ENCODE results near the gene AMIGO3. TPM values are rescaled to one million over a fixed set of nuclear protein-coding genes. Genes with fewer than 3 reads are reported as not detected.

Gene AMIGO3
- total RNA-seq, 1 experiment from 2014 or later = 1.0 TPM

- POLR2A ChIA-PET (ENCODE audit: unreplicated experiment) = no interaction called here
- no TSS peak for BruUV-seq (replicated peaks)
Observed at GRCh38 chr3:49707113-49707480, 12.4 kb downstream of the AMIGO3 start.

GRCh38 chr3:49706456-49707112 lies 12.9 kb downstream of the AMIGO3 start:
- Histone ChIP-seq H4K20me1 (ENCODE audit: insufficient read depth) (no peaks in the 10 kb centered on the region), H3K9me2 (ENCODE audit: insufficient read depth) (no peaks in the 10 kb centered on the region), H3F3A (ENCODE audit: insufficient read depth, low read depth) (peaks cover 8% of the 10 kb centered on the region; the same call in 1 of the 2 replicates), H3K27me3 (ENCODE audit: insufficient read depth, low read depth) (no peaks in the 10 kb centered on the region), H3K36me3 (ENCODE audit: low read depth) (no peaks in the 10 kb centered on the region), H2AFZ (no peak overlapping the region), H3K4me1 (replicated peaks; ENCODE audit: insufficient read depth) (no peaks in the 10 kb centered on the region), H3K9me3 (ENCODE audit: insufficient read depth, low read depth) (no peaks in the 10 kb centered on the region), H3K79me2 (ENCODE audit: low read depth) (no peaks in the 10 kb centered on the region), H3K4me2 (no peak overlapping the region), H3K27ac (no peak overlapping the region), H3K4me3 (no peak overlapping the region)
- POLR2A ChIA-PET (ENCODE audit: unreplicated experiment) = interaction anchor here (0.6 kb wide), 1 partner anchor 126 kb away, joined by 4 read pairs; no protein-coding TSS in a partner anchor
- DNase-seq = no peak
- intact Hi-C loops (cut with micrococcal nuclease; ENCODE audit: unreplicated experiment) = loop anchor here (10.0 kb wide), 1 partner anchor 478 kb away; no protein-coding TSS in a partner anchor
- BruUV-seq (replicated peaks) = no TSS peak
- CTCF ChIA-PET = no interaction called here
- TF ChIP-seq CTCF (conservative IDR thresholded peaks at IDR 0.05) = no peak
- TF ChIP-seq EZH2 (IDR thresholded peaks at IDR 0.05; ENCODE audit: low read depth) = no peak

More at GRCh38 chr3:49707113-49707480, 12.4 kb downstream of the AMIGO3 start:
- no peak for DNase-seq
- H3K4me1 ChIP-seq (replicated peaks; ENCODE audit: insufficient read depth) = no peaks in the 10 kb centered on the region
- no peak for TF ChIP-seq CTCF (conservative IDR thresholded peaks at IDR 0.05)
- no peak for TF ChIP-seq EZH2 (IDR thresholded peaks at IDR 0.05; ENCODE audit: low read depth)
- no peaks in the 10 kb centered on the region for H3K9me2 ChIP-seq (ENCODE audit: insufficient read depth)
- H3F3A ChIP-seq (ENCODE audit: insufficient read depth, low read depth) = peaks cover 8% of the 10 kb centered on the region; the same call in 1 of the 2 replicates
- no peak overlapping the region for H3K27ac ChIP-seq
- H3K36me3 ChIP-seq (ENCODE audit: low read depth) = no peaks in the 10 kb centered on the region
- no peak overlapping the region for H3K4me2 ChIP-seq
- no peak overlapping the region for H2AFZ ChIP-seq
- intact Hi-C loops (cut with micrococcal nuclease; ENCODE audit: unreplicated experiment) = loop anchor here (10.0 kb wide), 1 partner anchor 478 kb away; no protein-coding TSS in a partner anchor
- H4K20me1 ChIP-seq (ENCODE audit: insufficient read depth) = no peaks in the 10 kb centered on the region
- H3K9me3 ChIP-seq (ENCODE audit: insufficient read depth, low read depth) = no peaks in the 10 kb centered on the region
- no peak overlapping the region for H3K4me3 ChIP-seq
- CTCF ChIA-PET = no interaction called here
- no peaks in the 10 kb centered on the region for H3K79me2 ChIP-seq (ENCODE audit: low read depth)
- H3K27me3 ChIP-seq (ENCODE audit: insufficient read depth, low read depth) = no peaks in the 10 kb centered on the region

GRCh38 chr3:49705390-49705960 lies 14.0 kb downstream of the AMIGO3 start:
- Histone ChIP-seq H4K20me1 (ENCODE audit: insufficient read depth) (no peaks in the 10 kb centered on the region), H3F3A (ENCODE audit: insufficient read depth, low read depth) (peaks cover 6% of the 10 kb centered on the region; the same call in 1 of the 2 replicates), H3K9me3 (ENCODE audit: insufficient read depth, low read depth) (no peaks in the 10 kb centered on the region), H3K4me3 (no peak overlapping the region), H2AFZ (no peak overlapping the region), H3K27ac (no peak overlapping the region), H3K27me3 (ENCODE audit: insufficient read depth, low read depth) (no peaks in the 10 kb centered on the region), H3K4me1 (replicated peaks; ENCODE audit: insufficient read depth) (no peaks in the 10 kb centered on the region), H3K9me2 (ENCODE audit: insufficient read depth) (no peaks in the 10 kb centered on the region), H3K4me2 (no peak overlapping the region), H3K79me2 (ENCODE audit: low read depth) (no peaks in the 10 kb centered on the region), H3K36me3 (ENCODE audit: low read depth) (no peaks in the 10 kb centered on the region)
- intact Hi-C loops (cut with micrococcal nuclease; ENCODE audit: unreplicated experiment) = loop anchor here (10.0 kb wide), 1 partner anchor 479 kb away; no protein-coding TSS in a partner anchor
- TF ChIP-seq EZH2 (IDR thresholded peaks at IDR 0.05; ENCODE audit: low read depth) (no peak), CTCF (conservative IDR thresholded peaks at IDR 0.05) (no peak)
- no TSS peak for BruUV-seq (replicated peaks)
- POLR2A ChIA-PET (ENCODE audit: unreplicated experiment) = no interaction called here
- CTCF ChIA-PET = no interaction called here
- DNase-seq = no peak
